Large intestine (tissue), 3 donors: ENCODE results near the gene LCK. TPM values are rescaled to one million over a fixed set of nuclear protein-coding genes. Genes with fewer than 3 reads are reported as not detected.
A peak's percentile ranks its signal among the peaks of the same experiment; 100 is the strongest.

ENCODE experiments used
- DNase-seq, 2 donors: peaks; one replicate each; pipeline versions ENCODE4 v3.0.0 to v3.0.0-alpha.2; 2013
- H3K27ac ChIP-seq: one replicate; pipeline ENCODE4 v1.5.1; 2013; ENCODE audit warnings: low read length
- H3K27me3 ChIP-seq: 2 replicates; pipeline ENCODE4 v1.6.1; 2013; ENCODE audit warnings: low read length; ENCODE audit not compliant: control insufficient read depth, insufficient read depth
- H3K36me3 ChIP-seq: 2 replicates; pipeline ENCODE4 v1.6.1; 2013; ENCODE audit warnings: low read length; ENCODE audit not compliant: control insufficient read depth, insufficient read depth
- H3K4me1 ChIP-seq: one replicate; pipeline ENCODE4 v1.6.1; 2013; ENCODE audit warnings: low read length; ENCODE audit not compliant: control insufficient read depth, insufficient read depth
- H3K4me3 ChIP-seq: one replicate; pipeline ENCODE4 v1.5.1; 2013; ENCODE audit warnings: low read length
- H3K9me3 ChIP-seq: one replicate; pipeline ENCODE4 v1.6.1; 2013; ENCODE audit warnings: mild to moderate bottlenecking, low read depth, low read length, moderate library complexity; ENCODE audit not compliant: control insufficient read depth
- WGBS: methylation state at CpG from one replicate; pipeline ENCODE4 v1.1.5; 2013; ENCODE audit warnings: low lambda C conversion rate; ENCODE audit not compliant: insufficient coverage; 5-methylcytosine and 5-hydroxymethylcytosine counted together
- polyA plus RNA-seq: library from polyadenylated mRNA; unstranded; fragments of 120-200 nt; gene quantifications from one replicate; pipeline ENCODE4 v1.2.1, GENCODE V29; 2013

The LCK gene
- polyA plus RNA-seq, 1 donor: 4.2 TPM

DNA sequence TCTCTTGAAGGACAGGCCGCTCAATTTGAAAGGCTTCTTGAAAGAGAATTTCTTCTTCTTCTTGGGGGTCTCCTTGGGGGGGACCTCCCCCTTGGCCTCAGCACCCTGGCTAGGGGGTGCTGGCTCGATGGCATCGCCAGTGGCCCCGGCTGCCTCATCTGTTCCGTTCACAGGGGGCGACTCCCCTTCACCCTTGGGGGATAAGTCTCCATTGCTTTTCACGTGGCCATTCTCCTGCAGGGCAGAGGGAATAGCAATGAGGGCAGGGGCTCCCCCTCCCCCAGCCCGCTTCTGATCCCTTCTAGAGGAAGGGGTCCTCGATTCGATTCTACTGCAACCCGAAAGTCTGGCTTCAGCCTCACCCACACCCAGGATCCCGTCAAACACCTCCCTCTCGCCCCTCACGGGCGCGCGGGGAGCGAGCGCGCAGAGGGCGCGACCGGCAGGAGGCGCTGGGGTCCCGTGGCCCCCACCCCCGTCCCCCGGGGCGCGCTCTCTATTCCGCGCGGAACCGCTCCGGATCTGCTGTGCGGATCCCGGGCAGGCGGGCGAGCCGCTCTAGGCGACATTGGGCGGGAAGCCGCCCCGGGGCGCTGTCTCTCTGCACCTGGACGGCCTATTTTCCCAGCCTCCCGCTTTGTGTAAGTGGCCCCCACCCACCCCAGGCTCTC is 83.9 kb downstream of the LCK start:
- WGBS: no CpG with 5 or more reads among the region's 46 CpGs
- peak; percentile 48 to 67 for DNase-seq
- H3K36me3 ChIP-seq: peaks cover 46% of the 10 kb centered on the region
- peak overlapping the region; percentile 36 for H3K27ac ChIP-seq
- peak overlapping the region; percentile 71 for H3K4me3 ChIP-seq
- peaks cover 34% of the 10 kb centered on the region for H3K4me1 ChIP-seq
- H3K27me3 ChIP-seq: no peaks in the 10 kb centered on the region
- no peaks in the 10 kb centered on the region for H3K9me3 ChIP-seq

DNA sequence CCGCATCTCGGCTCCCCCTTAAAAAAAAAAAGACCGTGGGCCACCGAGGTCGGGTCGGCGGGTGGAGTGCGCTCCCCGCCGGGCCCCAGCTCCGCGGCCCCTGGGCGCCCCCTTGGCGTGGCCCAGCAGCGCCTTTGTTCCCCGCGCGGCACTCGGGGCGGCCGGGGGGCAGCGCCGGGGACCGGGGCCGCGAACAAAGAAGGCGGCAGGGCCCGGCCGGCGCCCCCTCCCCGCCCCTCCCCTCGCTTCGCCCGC is 84.4 kb downstream of the LCK start:
- peak overlapping the region; percentile 71 for H3K4me3 ChIP-seq
- WGBS: no CpG with 5 or more reads among the region's 34 CpGs
- peak overlapping the region; percentile 36 for H3K27ac ChIP-seq
- peaks cover 41% of the 10 kb centered on the region for H3K36me3 ChIP-seq
- DNase-seq: no peak
- peaks cover 34% of the 10 kb centered on the region for H3K4me1 ChIP-seq
- no peaks in the 10 kb centered on the region for H3K9me3 ChIP-seq
- H3K27me3 ChIP-seq: no peaks in the 10 kb centered on the region

Other genes with a start within 250 kb of the LCK start
- 130 TPM for gene KHDRBS1, start 237.4 kb upstream of the LCK start, polyA plus RNA-seq
- 14.9 TPM for gene TMEM39B, start 178.3 kb upstream of the LCK start, polyA plus RNA-seq
- gene KPNA6, start 143.2 kb upstream of the LCK start, polyA plus RNA-seq: 25.3 TPM
- gene TXLNA, start 71.6 kb upstream of the LCK start, polyA plus RNA-seq: 33.7 TPM
- 13.3 TPM for gene CCDC28B, start 50.7 kb upstream of the LCK start, polyA plus RNA-seq
- gene IQCC, start 45.6 kb upstream of the LCK start, polyA plus RNA-seq: 5.5 TPM
- gene DCDC2B, start 42.2 kb upstream of the LCK start, polyA plus RNA-seq: 0.54 TPM
- 22.0 TPM for gene TMEM234, start 28.9 kb upstream of the LCK start, polyA plus RNA-seq
- 156 TPM for gene EIF3I, start 28.9 kb upstream of the LCK start, polyA plus RNA-seq
- gene FAM167B, start 4.0 kb upstream of the LCK start, polyA plus RNA-seq: 2.8 TPM
- 153 TPM for gene HDAC1, start 40.8 kb downstream of the LCK start, polyA plus RNA-seq
- gene MARCKSL1, start 85.0 kb downstream of the LCK start, polyA plus RNA-seq: 139 TPM
- gene FAM229A, start 111.2 kb downstream of the LCK start, polyA plus RNA-seq: 12.2 TPM
- gene TSSK3, start 111.3 kb downstream of the LCK start, polyA plus RNA-seq: 6.1 TPM
- 57.2 TPM for gene BSDC1, start 143.2 kb downstream of the LCK start, polyA plus RNA-seq
- gene ZBTB8B, start 213.8 kb downstream of the LCK start, polyA plus RNA-seq: 0.25 TPM